PC-3 (cell line): Measurements from ENCODE around the gene WDR47. TPM values are rescaled to one million over a fixed set of nuclear protein-coding genes. Genes with fewer than 3 reads are reported as not detected.
A peak's percentile ranks its signal among the peaks of the same experiment; 100 is the strongest.

ENCODE experiments used
- ATAC-seq: fragments of 200-7000 bp; cut with Tn5 transposase; 2 replicates; pipeline ENCODE4 v1.9.1; 2020; ENCODE audit warnings: mild to moderate bottlenecking, moderate library complexity
- BruUV-seq: library from RNA; stranded (reverse); fragments of 400-500 nt; replicated peaks from 2 replicates; lab custom pipeline; 2021; lab: Mats Ljungman, UMichigan
- CTCF ChIA-PET: fragments of 300-600 bp; sonication (Branson Sonifier 250); formaldehyde crosslinking; loops from one replicate; lab custom pipeline; 2022; ENCODE audit warnings: antibody characterized with exemption; lab: Charles Lee
- POLR2A ChIA-PET: fragments of 300-600 bp; sonication (Branson Sonifier 250); formaldehyde crosslinking; loops from one replicate; lab custom pipeline; 2022; ENCODE audit warnings: antibody characterized with exemption; ENCODE audit not compliant: unreplicated experiment; lab: Charles Lee
- DNase-seq: peaks from one replicate; pipeline ENCODE4 v3.0.0-alpha.2; 2015
- H2AFZ ChIP-seq: fragments of 300-600 bp; sonication (generic); 2 replicates; pipeline ENCODE4 v1.6.0; 2016; ENCODE audit warnings: antibody characterized with exemption, low read length
- H3F3A ChIP-seq: fragments of 300-600 bp; sonication (generic); one replicate; pipeline ENCODE4 v1.6.0; 2017; ENCODE audit warnings: antibody characterized with exemption, low read length, control low read depth, mild to moderate bottlenecking; ENCODE audit not compliant: unreplicated experiment
- H3K27ac ChIP-seq: fragments of 300-600 bp; sonication (generic); 2 replicates; pipeline ENCODE4 v1.5.1; 2016; ENCODE audit warnings: mild to moderate bottlenecking, low read length
- H3K27me3 ChIP-seq: fragments of 300-600 bp; sonication (generic); 2 replicates; pipeline ENCODE4 v1.6.1; 2016; ENCODE audit warnings: low read length, mixed read lengths
- H3K36me3 ChIP-seq: fragments of 300-600 bp; sonication (generic); 2 replicates; pipeline ENCODE4 v1.6.1; 2016; ENCODE audit warnings: low read depth, mixed run types, low read length, mixed read lengths
- H3K4me1 ChIP-seq: fragments of 300-600 bp; sonication (generic); 2 replicates; pipeline ENCODE4 v1.5.1; 2016; ENCODE audit warnings: low read length; ENCODE audit not compliant: insufficient read depth
- H3K4me2 ChIP-seq: fragments of 300-600 bp; sonication (generic); 2 replicates; pipeline ENCODE4 v1.6.0; 2016; ENCODE audit warnings: low read length
- H3K4me3 ChIP-seq: fragments of 300-600 bp; sonication (generic); 2 replicates; pipeline ENCODE4 v1.5.1; 2016; ENCODE audit warnings: mild to moderate bottlenecking, low read length, mixed read lengths
- H3K79me2 ChIP-seq: fragments of 300-600 bp; sonication (generic); 2 replicates; pipeline ENCODE4 v1.6.1; 2017; ENCODE audit warnings: low read length, mixed read lengths
- H3K9ac ChIP-seq: fragments of 300-600 bp; sonication (generic); 2 replicates; pipeline ENCODE4 v1.6.0; 2016; ENCODE audit warnings: mild to moderate bottlenecking, low read length
- H3K9me2 ChIP-seq: fragments of 300-600 bp; sonication (generic); replicated peaks from 2 replicates; pipeline ENCODE4 v1.6.1; 2016; ENCODE audit warnings: mixed run types, low read length, mixed read lengths
- H3K9me3 ChIP-seq: fragments of 300-600 bp; sonication (generic); 2 replicates; pipeline ENCODE4 v1.6.1; 2016; ENCODE audit warnings: low read length, mixed read lengths
- H4K20me1 ChIP-seq: fragments of 300-600 bp; sonication (generic); 2 replicates; pipeline ENCODE4 v1.6.1; 2016; ENCODE audit warnings: low read length, mixed read lengths
- EZH2 ChIP-seq: fragments of 300-600 bp; sonication (generic); IDR thresholded peaks from one replicate; pipeline ENCODE4 v1.6.1; 2017; ENCODE audit warnings: antibody characterized with exemption, mild to moderate bottlenecking, low read length; ENCODE audit not compliant: unreplicated experiment
- EZH2phosphoT487 ChIP-seq: fragments of 300-600 bp; sonication (generic); IDR thresholded peaks from 2 replicates; pipeline ENCODE4 v1.6.1; 2018; ENCODE audit warnings: mild to moderate bottlenecking, antibody characterized with exemption, low read length, borderline replicate concordance
- intact Hi-C: fragments of 100-400 bp; cut with micrococcal nuclease; formaldehyde crosslinking; loops from 2 replicates; pipeline ENCODE4 v1.9.0; 2023
- total RNA-seq: library from RNA; depleted of rRNA; stranded (reverse); fragments of >200 nt; gene quantifications from 2 replicates; pipeline ENCODE4 v1.2.3, GENCODE V29; 2014
- TF ChIP-seq, protein P1 (sequence below): fragments of 300-600 bp; sonication (generic); conservative IDR thresholded peaks from 2 replicates; pipeline ENCODE4 v1.5.1; 2017; ENCODE audit warnings: antibody characterized with exemption, low read depth, mild to moderate bottlenecking, low read length

The WDR47 gene
- total RNA-seq, 1 experiment from 2014 or later: 7.7 TPM

DNA sequence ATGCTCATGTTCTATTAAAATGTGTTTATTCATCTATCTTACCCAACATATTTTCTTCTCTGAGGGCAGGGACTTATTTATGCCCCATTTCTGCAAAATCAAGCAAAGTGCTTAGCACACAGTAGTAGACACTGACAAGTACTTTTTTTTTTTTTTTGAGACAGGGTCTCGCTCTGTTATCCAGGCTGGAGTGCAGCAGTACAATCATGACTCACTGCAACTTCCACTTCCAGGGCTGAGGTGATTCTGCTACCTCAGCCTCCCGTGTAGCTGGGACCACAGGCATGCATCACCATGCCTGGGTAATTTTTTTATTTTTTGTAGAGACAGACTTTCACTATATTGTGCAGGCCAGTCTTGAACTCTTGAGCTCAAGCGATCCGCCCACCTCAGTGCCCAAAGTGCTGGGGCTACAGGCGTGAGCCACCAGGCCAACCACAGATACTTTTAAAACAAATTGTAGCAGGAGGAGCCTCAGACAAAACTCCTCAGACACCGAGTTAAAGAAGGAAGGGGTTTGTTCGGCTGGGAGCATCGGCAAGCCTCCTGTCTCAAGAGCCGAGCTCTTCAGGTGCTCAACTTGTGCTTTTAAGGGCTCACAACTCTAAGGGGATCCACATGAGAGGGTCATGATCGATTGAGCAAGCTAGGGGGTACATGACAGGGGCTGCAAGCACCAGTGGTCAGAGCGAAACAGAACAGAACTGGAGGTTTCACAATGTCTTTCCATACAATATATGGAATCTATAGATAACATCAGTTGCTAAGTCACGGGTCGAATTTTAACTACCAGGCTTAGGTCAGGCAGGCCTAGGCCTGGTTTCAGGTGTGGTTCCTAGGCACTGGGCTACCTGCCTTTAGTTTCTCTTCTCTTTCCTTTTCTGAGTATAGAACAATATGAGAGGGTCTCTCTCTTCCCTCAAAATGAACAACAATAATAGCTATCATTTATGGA lies 42.9 kb upstream of the WDR47 start:
- DNase-seq (peak; percentile 26), ATAC-seq (peak; percentile 43)
- Histone ChIP-seq H3K4me1 (peaks cover 8% of the 10 kb centered on the region; the same call in 1 of the 2 replicates), H3K27ac (no peak overlapping the region), H3K79me2 (peaks cover 5% of the 10 kb centered on the region; the same call in 1 of the 2 replicates), H3K9me3 (no peaks in the 10 kb centered on the region), H3K9me2 (no peaks in the 10 kb centered on the region), H3K27me3 (no peaks in the 10 kb centered on the region), H4K20me1 (no peaks in the 10 kb centered on the region), H3K4me3 (no peak overlapping the region), H3K36me3 (no peaks in the 10 kb centered on the region), H3K9ac (no peak overlapping the region), H2AFZ (no peak overlapping the region), H3F3A (no peaks in the 10 kb centered on the region), H3K4me2 (no peak overlapping the region)
- no TSS peak for BruUV-seq
- ChIA-PET POLR2A (no interaction called here), CTCF (no interaction called here)
- TF ChIP-seq, protein P1, sequence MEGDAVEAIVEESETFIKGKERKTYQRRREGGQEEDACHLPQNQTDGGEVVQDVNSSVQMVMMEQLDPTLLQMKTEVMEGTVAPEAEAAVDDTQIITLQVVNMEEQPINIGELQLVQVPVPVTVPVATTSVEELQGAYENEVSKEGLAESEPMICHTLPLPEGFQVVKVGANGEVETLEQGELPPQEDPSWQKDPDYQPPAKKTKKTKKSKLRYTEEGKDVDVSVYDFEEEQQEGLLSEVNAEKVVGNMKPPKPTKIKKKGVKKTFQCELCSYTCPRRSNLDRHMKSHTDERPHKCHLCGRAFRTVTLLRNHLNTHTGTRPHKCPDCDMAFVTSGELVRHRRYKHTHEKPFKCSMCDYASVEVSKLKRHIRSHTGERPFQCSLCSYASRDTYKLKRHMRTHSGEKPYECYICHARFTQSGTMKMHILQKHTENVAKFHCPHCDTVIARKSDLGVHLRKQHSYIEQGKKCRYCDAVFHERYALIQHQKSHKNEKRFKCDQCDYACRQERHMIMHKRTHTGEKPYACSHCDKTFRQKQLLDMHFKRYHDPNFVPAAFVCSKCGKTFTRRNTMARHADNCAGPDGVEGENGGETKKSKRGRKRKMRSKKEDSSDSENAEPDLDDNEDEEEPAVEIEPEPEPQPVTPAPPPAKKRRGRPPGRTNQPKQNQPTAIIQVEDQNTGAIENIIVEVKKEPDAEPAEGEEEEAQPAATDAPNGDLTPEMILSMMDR: no peak
- no peak for TF ChIP-seq EZH2phosphoT487
- no peak for TF ChIP-seq EZH2
- intact Hi-C loops: no loop called here

DNA sequence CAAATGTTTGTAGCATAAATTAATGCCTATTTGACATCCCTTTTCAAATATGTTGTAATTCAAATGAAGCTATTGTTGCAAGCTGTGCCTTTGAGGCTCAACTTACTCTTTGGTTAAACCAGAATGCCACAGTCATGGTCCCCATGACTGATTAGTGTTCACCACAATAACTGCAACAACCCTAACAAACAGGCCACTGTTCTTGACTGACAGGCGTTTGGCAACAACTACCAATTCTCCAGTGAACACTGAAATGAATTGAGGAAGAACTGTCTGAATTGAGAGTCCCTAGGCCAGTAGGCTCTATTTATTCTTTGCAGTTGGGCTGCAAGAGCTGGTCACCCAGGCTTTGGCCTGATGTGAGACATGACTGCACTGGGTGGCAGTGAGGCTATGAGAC lies 42.0 kb upstream of the WDR47 start:
- ChIA-PET CTCF (interaction anchor here (0.5 to 0.6 kb wide), 2 partner anchors 19 to 31 kb away, joined by 3 to 5 read pairs; no protein-coding TSS in a partner anchor), POLR2A (interaction anchor here (0.6 kb wide), 1 partner anchor 32 kb away, joined by 3 read pairs; no protein-coding TSS in a partner anchor)
- Histone ChIP-seq H3F3A (no peaks in the 10 kb centered on the region), H3K79me2 (no peaks in the 10 kb centered on the region), H3K4me2 (no peak overlapping the region), H3K4me3 (no peak overlapping the region), H4K20me1 (no peaks in the 10 kb centered on the region), H3K9me3 (no peaks in the 10 kb centered on the region), H3K9me2 (no peaks in the 10 kb centered on the region), H3K4me1 (peaks cover 3% of the 10 kb centered on the region; the same call in 1 of the 2 replicates), H3K27ac (no peak overlapping the region), H3K36me3 (no peaks in the 10 kb centered on the region), H3K27me3 (no peaks in the 10 kb centered on the region), H2AFZ (no peak overlapping the region), H3K9ac (no peak overlapping the region)
- TF ChIP-seq, protein P1: no peak
- ATAC-seq (no peak), DNase-seq (no peak)
- no TSS peak for BruUV-seq
- intact Hi-C loops: no loop called here

DNA sequence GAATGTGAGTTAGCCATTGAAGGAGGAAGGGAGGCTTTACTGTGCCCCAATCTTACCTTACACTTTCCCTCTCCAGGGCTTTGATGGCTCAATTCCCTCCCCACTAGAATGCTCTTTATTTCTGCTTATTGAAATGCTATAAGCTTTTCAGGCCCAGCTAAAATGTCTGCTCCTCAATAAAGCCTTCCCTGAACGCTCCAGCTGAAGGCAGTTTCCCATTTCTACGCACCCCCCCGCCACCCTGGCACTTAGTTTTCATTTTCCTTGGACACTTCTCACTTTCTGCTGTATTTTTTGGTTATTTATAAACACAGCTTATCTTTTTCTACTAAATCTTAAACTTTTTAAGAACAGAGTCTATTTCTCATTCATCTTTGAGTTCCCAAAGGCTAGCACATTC lies 41.6 kb upstream of the WDR47 start:
- Histone ChIP-seq H3K9ac (no peak overlapping the region), H3K79me2 (no peaks in the 10 kb centered on the region), H3K4me1 (peaks cover 3% of the 10 kb centered on the region; the same call in 1 of the 2 replicates), H3K4me3 (no peak overlapping the region), H3F3A (no peaks in the 10 kb centered on the region), H4K20me1 (no peaks in the 10 kb centered on the region), H3K9me3 (no peaks in the 10 kb centered on the region), H3K9me2 (no peaks in the 10 kb centered on the region), H3K4me2 (no peak overlapping the region), H3K27me3 (no peaks in the 10 kb centered on the region), H3K36me3 (no peaks in the 10 kb centered on the region), H3K27ac (no peak overlapping the region), H2AFZ (no peak overlapping the region)
- POLR2A ChIA-PET: interaction anchor here (0.6 kb wide), 1 partner anchor 32 kb away, joined by 3 read pairs; no protein-coding TSS in a partner anchor
- ATAC-seq: no peak
- intact Hi-C loops: no loop called here
- no peak for DNase-seq
- no TSS peak for BruUV-seq
- CTCF ChIA-PET: interaction anchor here (0.5 to 0.6 kb wide), 2 partner anchors 20 to 31 kb away, joined by 3 to 5 read pairs; no protein-coding TSS in a partner anchor
- TF ChIP-seq, protein P1: no peak
- TF ChIP-seq EZH2phosphoT487: no peak
- TF ChIP-seq EZH2: no peak
